SK-N-SH (cell line): ENCODE data around the gene XIAP.

Experiments used
- CTCF ChIP-seq: fragments of 200-600 bp; sonication (generic); IDR thresholded peaks from 2 replicates; pipeline ENCODE4 v1.6.1; 2017; ENCODE audit warnings: antibody characterized with exemption, mild to moderate bottlenecking, moderate library complexity
- JUND ChIP-seq: IDR thresholded peaks from 2 replicates; pipeline ENCODE4 v1.4.0; 2012
- MAX ChIP-seq: IDR thresholded peaks from 2 replicates; pipeline ENCODE4 v1.4.0; 2012; ENCODE audit warnings: low read depth
- MEF2A ChIP-seq: IDR thresholded peaks from 2 replicates; pipeline ENCODE4 v1.4.0; 2012; ENCODE audit warnings: low read depth, borderline replicate concordance
- NFIC ChIP-seq: IDR thresholded peaks from 2 replicates; pipeline ENCODE4 v1.4.0; 2012; ENCODE audit warnings: borderline replicate concordance
- TAF1 ChIP-seq: IDR thresholded peaks from 2 replicates; pipeline ENCODE4 v1.6.1; 2012; ENCODE audit warnings: low read depth, mild to moderate bottlenecking, low read length, moderate library complexity, borderline replicate concordance
- YY1 ChIP-seq: IDR thresholded peaks from 2 replicates; pipeline ENCODE4 v1.4.0; 2012; ENCODE audit warnings: low read depth, mild to moderate bottlenecking

- TF ChIP-seq CTCF (no peak), TAF1 (no peak), YY1 (no peak), MEF2A (no peak), MAX (no peak), NFIC (no peak), JUND (no peak)
These were observed 14.1 kb downstream of the XIAP start for GRCh38 chrX:123873956-123874355.
